GM03348 (cell line): ENCODE data around the gene TBR1.

Experiments used
- DNase-seq: peaks from one replicate; pipeline ENCODE4 v3.0.0; 2012; ENCODE audit warnings: low spot score

TBR1 gene

GRCh38 chr2:161427664-161428587 lies 11.8 kb downstream of the TBR1 start:
- no peak for DNase-seq

DNA sequence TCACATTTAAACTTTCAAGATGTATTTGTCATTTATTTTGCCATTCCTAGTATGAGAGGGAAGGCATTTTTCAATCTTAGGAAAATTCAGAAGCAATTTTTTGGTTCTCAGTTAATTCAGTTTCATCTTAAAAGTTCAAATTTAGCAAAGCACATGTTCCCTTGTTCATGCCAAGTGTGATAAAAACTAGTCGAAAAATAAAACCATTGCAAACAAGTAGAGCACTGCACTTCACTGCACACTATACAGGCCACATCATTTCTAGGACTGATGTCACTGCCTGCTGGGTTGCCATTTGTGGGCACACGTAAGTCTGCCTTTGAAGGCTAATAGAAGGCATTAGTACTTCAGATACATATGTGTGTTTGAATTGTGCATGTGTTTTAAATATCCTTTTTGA lies 14.3 kb downstream of the TBR1 start:
- no peak for DNase-seq

- DNase-seq = no peak
These were observed 16.0 kb downstream of the TBR1 start for GRCh38 chr2:161432107-161432506.

DNA sequence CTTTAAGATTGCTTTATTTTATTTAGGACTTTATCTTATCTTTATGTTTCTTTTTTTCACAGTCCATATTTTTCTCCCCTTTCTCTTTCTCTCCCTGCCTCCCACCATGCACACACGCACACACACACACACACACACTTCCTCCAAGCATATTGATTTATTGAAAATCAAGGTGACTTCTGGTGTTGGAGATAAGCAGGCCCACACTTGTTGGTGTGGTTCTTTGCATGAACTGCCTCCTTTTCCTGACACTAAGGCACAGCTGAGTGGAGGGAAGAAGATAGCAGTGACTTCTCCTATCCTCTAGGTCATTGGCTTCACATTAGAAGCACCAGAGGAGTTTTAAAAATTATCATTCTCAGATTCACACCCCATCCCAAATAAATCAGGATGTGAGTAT lies 18.0 kb downstream of the TBR1 start:
- DNase-seq = no peak

DNA sequence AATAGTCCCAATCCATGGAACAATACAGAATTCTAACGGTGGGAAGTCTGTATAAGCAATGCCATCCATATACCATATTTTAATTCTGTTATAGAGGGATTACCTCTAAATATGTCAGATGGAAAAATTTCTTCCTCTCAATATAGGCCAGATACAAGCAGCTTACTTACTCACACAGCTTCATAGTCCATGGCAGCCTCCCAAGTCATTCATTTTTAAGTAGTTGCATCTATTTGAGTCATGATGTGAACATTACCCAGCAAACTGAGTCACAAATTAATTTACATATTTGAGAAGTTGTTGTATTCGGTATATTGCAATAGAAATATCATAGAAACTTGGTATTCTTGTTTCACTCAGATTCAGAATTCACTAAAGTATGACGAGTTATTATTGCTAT lies 20.3 kb downstream of the TBR1 start:
- DNase-seq = peak; percentile 68

- no peak for DNase-seq
These were observed 22.5 kb downstream of the TBR1 start for GRCh38 chr2:161438598-161438997.

GRCh38 chr2:161445097-161445496 lies 29.0 kb downstream of the TBR1 start:
- no peak for DNase-seq

DNA sequence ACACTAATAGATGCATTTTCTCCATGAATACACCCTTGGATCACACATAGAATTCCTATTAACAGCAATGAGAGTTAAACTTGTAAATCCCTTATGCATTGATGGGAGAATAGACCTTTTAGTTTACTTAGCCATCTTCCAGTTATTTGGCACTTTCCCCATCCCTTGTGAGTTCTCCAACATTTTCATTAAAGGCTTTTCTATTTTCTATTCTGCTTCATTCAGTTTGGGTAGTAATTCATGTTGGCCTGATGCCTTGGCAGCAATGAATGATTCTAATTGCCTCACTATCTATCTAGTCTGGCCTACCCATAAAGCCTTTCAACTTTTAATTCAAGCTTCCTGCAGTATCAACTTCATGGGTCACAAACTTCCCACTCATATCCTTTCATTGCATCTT lies 32.3 kb downstream of the TBR1 start:
- no peak for DNase-seq

- DNase-seq = no peak
These were observed 55.5 kb downstream of the TBR1 start for GRCh38 chr2:161471631-161472030.

- no peak for DNase-seq
These were observed 58.8 kb downstream of the TBR1 start for GRCh38 chr2:161474920-161475319.
